Prostate gland (tissue), 2 donors: ENCODE data around the gene MYBPHL. TPM values are rescaled to one million over a fixed set of nuclear protein-coding genes. Genes with fewer than 3 reads are reported as not detected.

Experiments
- DNase-seq: peaks from one replicate; pipeline ENCODE4 v3.0.0-alpha.2; 2019; ENCODE audit warnings: low spot score
- H3K27ac ChIP-seq, 2 donors: fragments of 200-600 bp; sonication (generic); 2 replicates each; pipeline ENCODE4 v1.5.1; 2017 to 2019
- H3K27me3 ChIP-seq: fragments of 200-600 bp; sonication (generic); replicated peaks from 2 replicates; pipeline ENCODE4 v1.5.1; 2019; ENCODE audit not compliant: insufficient read depth
- H3K36me3 ChIP-seq, 2 donors: fragments of 200-600 bp; sonication (generic); 1 replicate in 1 of 2; 2 replicates in 1 of 2; pipeline versions ENCODE4 v1.5.1 to v1.8.1; 2017 to 2019
- H3K4me1 ChIP-seq: fragments of 200-600 bp; sonication (generic); replicated peaks from 2 replicates; pipeline ENCODE4 v1.5.1; 2019
- H3K4me3 ChIP-seq, 2 donors: fragments of 200-600 bp; sonication (generic); 2 replicates each; pipeline ENCODE4 v1.5.1; 2017 to 2019
- H3K9me3 ChIP-seq: fragments of 200-600 bp; sonication (generic); 2 replicates; pipeline ENCODE4 v1.5.1; 2017
- CTCF ChIP-seq, 4 experiments: fragments of 200-600 bp in 2 of 4; fragments of 450-650 bp in 2 of 4; sonication (generic) in 2 of 4; IDR thresholded peaks; 1 replicate in 3 of 4; 2 replicates in 1 of 4; pipeline ENCODE4 v1.5.1; 2016 to 2019; ENCODE audit warnings: antibody characterized with exemption in 4 of 4, mild to moderate bottlenecking in 2 of 4, moderate library complexity in 2 of 4
- POLR2A ChIP-seq: fragments of 450-650 bp; IDR thresholded peaks from one replicate; pipeline ENCODE4 v1.6.1; 2016; ENCODE audit warnings: antibody characterized with exemption, mild to moderate bottlenecking
- POLR2AphosphoS5 ChIP-seq: sonication (generic); formaldehyde crosslinking; IDR thresholded peaks from one replicate; pipeline ENCODE4 v1.6.1; 2017; ENCODE audit warnings: antibody characterized with exemption
- WGBS: methylation state at CpG from one replicate; pipeline ENCODE4 v1.1.5; 2018; 5-methylcytosine and 5-hydroxymethylcytosine counted together
- intact Hi-C: fragments of 100-400 bp; cut with DNase I; formaldehyde crosslinking; loops from one replicate; pipeline ENCODE4 v1.14.2; 2022
- total RNA-seq, 2 donors: library from RNA; depleted of rRNA; stranded (reverse); fragments of >200 nt; gene quantifications; one replicate each; pipeline ENCODE4 v1.1.0, GENCODE V29; 2016

The MYBPHL gene
- total RNA-seq, 2 donors from 2014 or later: not detected

- intact Hi-C loops: no loop called here
- H3K36me3 ChIP-seq: peaks cover 0 to 4% of the 10 kb centered on the region in 2 donors
- WGBS: 88% methylated on average over 4 of the region's 4 CpGs
These were observed 28.3 kb upstream of the MYBPHL start for GRCh38 chr1:109335091-109335490.

GRCh38 chr1:109331113-109331512 lies 24.3 kb upstream of the MYBPHL start:
- H3K9me3 ChIP-seq: no peaks in the 10 kb centered on the region
- TF ChIP-seq CTCF (IDR thresholded peaks at IDR 0.05) (no peak), POLR2A (no peak), POLR2AphosphoS5 (no peak)
- no peaks in the 10 kb centered on the region for H3K27me3 ChIP-seq
- H3K4me3 ChIP-seq: no peak overlapping the region
- peaks cover 3 to 4% of the 10 kb centered on the region in 2 donors for H3K36me3 ChIP-seq
- H3K27ac ChIP-seq: no peak overlapping the region
- intact Hi-C loops: no loop called here
- no peak for DNase-seq
- no peaks in the 10 kb centered on the region for H3K4me1 ChIP-seq

More at GRCh38 chr1:109335091-109335490, 28.3 kb upstream of the MYBPHL start:
- Histone ChIP-seq H3K27ac (no peak overlapping the region), H3K9me3 (no peaks in the 10 kb centered on the region), H3K27me3 (no peaks in the 10 kb centered on the region), H3K4me1 (no peaks in the 10 kb centered on the region), H3K4me3 (no peak overlapping the region)
- TF ChIP-seq CTCF (IDR thresholded peaks at IDR 0.05): no peak
- DNase-seq: no peak

GRCh38 chr1:109327285-109327684 lies 20.5 kb upstream of the MYBPHL start:
- no peak for TF ChIP-seq POLR2A
- Histone ChIP-seq H3K4me1 (no peaks in the 10 kb centered on the region), H3K27me3 (no peaks in the 10 kb centered on the region), H3K9me3 (no peaks in the 10 kb centered on the region), H3K36me3 (peaks cover 0 to 3% of the 10 kb centered on the region in 2 donors), H3K27ac (no peak overlapping the region), H3K4me3 (no peak overlapping the region)
- 67% methylated on average over 5 of the region's 5 CpGs for WGBS
- no peak for DNase-seq
- intact Hi-C loops: no loop called here

- WGBS: 92% methylated on average over 6 of the region's 6 CpGs
- no peak for DNase-seq
- no peaks in the 10 kb centered on the region for H3K9me3 ChIP-seq
- H3K27ac ChIP-seq: no peak overlapping the region
- H3K4me3 ChIP-seq: no peak overlapping the region
- no peaks in the 10 kb centered on the region for H3K4me1 ChIP-seq
- peaks cover 0 to 3% of the 10 kb centered on the region in 2 donors for H3K36me3 ChIP-seq
- TF ChIP-seq POLR2A (no peak), POLR2AphosphoS5 (no peak), CTCF (IDR thresholded peaks at IDR 0.05) (no peak)
- no peaks in the 10 kb centered on the region for H3K27me3 ChIP-seq
- intact Hi-C loops: no loop called here
These were observed 16.2 kb upstream of the MYBPHL start for GRCh38 chr1:109322974-109323373.

GRCh38 chr1:109319114-109319513 lies 12.3 kb upstream of the MYBPHL start:
- H3K4me3 ChIP-seq: no peak overlapping the region
- intact Hi-C loops: no loop called here
- TF ChIP-seq POLR2A (no peak), POLR2AphosphoS5 (no peak), CTCF (IDR thresholded peaks at IDR 0.05) (no peak)
- no peaks in the 10 kb centered on the region for H3K4me1 ChIP-seq
- no peak overlapping the region for H3K27ac ChIP-seq
- DNase-seq: no peak
- no peaks in the 10 kb centered on the region for H3K27me3 ChIP-seq
- no peaks in the 10 kb centered on the region for H3K9me3 ChIP-seq
- H3K36me3 ChIP-seq: no peaks in the 10 kb centered on the region
- 93% methylated on average over 3 of the region's 3 CpGs for whole genome bisulfite sequencing
